Epithelial cell of proximal tubule (primary cell): Measurements from ENCODE around the gene CSRP3. TPM values are rescaled to one million over a fixed set of nuclear protein-coding genes. Genes with fewer than 3 reads are reported as not detected.

ENCODE experiments used
- DNase-seq: peaks from one replicate; pipeline ENCODE4 v3.0.0-alpha.2; 2011; ENCODE audit warnings: low read depth
- H3K4me3 ChIP-seq: 2 replicates; pipeline ENCODE4 v1.5.1; 2011; ENCODE audit warnings: low read depth, mild to moderate bottlenecking, low read length
- total RNA-seq: library from RNA; depleted of rRNA; stranded (reverse); fragments of >200 nt; gene quantifications from 2 replicates; pipeline ENCODE4 v1.2.3, GENCODE V29; 2015
- TF ChIP-seq, protein P1 (sequence below): conservative IDR thresholded peaks from 2 replicates; pipeline ENCODE4 v1.5.1; 2012; ENCODE audit warnings: low read depth, mild to moderate bottlenecking, low read length

CSRP3 gene
- total RNA-seq, 1 donor from 2014 or later: not detected

DNA sequence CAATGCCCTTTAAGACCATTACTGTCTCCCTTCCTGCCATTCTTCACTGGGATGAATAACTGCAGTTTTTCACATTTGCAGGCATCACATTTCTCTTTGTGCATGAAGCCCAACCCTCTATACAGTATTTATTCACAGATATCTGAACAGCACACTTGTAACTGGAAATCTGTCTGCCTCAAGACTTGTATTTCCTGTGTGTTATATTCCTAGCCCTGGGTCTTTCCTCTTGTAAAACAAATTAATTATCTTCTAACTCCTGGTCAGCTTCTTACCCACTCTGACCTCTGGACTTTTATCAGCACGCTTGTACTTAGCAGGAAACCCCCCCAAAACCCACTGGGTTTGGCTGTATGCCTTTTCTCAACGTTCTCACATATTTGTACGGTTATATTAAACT is 2.0 kb downstream of the CSRP3 start:
- H3K4me3 ChIP-seq: no peak overlapping the region
- TF ChIP-seq, protein P1, sequence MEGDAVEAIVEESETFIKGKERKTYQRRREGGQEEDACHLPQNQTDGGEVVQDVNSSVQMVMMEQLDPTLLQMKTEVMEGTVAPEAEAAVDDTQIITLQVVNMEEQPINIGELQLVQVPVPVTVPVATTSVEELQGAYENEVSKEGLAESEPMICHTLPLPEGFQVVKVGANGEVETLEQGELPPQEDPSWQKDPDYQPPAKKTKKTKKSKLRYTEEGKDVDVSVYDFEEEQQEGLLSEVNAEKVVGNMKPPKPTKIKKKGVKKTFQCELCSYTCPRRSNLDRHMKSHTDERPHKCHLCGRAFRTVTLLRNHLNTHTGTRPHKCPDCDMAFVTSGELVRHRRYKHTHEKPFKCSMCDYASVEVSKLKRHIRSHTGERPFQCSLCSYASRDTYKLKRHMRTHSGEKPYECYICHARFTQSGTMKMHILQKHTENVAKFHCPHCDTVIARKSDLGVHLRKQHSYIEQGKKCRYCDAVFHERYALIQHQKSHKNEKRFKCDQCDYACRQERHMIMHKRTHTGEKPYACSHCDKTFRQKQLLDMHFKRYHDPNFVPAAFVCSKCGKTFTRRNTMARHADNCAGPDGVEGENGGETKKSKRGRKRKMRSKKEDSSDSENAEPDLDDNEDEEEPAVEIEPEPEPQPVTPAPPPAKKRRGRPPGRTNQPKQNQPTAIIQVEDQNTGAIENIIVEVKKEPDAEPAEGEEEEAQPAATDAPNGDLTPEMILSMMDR: no peak
- no peak for DNase-seq

DNA sequence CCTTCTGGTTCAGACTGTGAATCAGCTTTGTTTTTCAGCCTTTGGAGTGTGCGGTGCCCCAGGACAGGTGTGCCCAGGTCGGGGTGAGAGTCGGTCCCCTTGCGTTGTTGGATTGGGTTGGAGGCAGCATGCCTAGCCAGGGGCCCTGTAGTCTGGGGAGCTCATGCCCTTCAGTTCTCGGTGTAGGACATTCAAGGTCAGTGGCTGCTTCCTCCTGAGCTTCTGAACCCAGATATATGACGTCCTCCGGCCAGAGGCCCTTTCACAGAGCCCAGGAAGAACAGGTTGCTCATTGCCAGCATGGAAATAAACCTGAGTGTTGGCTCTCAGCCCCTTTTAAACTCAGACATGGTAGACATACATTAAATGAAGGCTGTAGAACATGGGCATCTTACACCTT is 2.7 kb downstream of the CSRP3 start:
- no peak for DNase-seq
- TF ChIP-seq, protein P1: no peak
- H3K4me3 ChIP-seq: no peak overlapping the region

DNA sequence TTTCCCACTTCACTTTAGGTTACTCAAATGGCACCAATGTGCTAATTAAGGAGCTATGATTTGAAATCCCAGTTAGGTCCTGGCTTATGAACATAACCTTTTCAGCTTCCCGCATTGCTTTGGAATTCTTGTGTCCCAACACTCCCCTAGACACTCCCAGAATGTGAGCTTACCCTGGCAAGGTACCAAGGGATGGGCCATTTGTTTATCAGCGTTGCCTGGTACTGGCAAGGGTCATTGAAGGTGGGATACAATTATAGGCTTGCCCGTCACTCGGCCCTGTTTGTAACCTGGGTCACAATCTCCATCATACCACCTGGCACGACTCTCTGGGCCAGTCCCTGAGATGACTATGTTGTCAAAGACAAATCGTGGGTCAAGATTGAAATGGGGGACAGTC is 5.4 kb downstream of the CSRP3 start:
- no peak overlapping the region for H3K4me3 ChIP-seq
- DNase-seq: no peak
- TF ChIP-seq, protein P1: no peak

DNA sequence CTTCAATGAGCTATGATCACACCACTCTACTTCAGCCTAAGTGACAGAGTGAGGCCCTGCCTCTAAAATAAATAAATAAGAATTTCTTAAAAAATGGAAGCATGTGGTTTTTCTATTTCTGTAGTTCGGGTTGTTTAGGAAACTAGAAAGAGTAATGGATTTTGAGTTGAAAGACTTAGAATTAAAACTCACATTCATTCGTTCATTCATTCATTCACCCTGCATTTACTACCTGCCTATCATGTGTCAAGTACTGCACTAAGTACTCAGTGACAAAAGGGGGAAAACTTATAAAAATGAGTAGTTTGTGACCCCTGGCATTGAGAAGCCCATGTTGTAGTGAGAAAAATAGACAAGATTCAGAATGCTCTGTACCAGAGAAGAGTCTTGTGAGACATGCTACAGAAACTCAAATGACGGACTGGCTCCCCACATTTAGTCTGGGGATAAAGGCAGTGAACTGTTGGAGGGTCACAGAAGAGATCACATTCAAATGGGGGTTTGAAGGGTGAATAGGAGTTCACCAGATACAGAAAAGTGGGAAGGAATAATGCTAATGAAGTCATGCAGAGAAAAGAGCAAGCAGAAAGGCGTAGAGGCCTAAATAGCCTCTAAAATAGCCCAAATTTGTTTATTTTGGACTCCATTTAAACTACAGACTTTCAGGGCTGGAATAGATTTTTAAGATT is 7.0 kb downstream of the CSRP3 start:
- DNase-seq: no peak
- no peak overlapping the region for H3K4me3 ChIP-seq
- TF ChIP-seq, protein P1: no peak

DNA sequence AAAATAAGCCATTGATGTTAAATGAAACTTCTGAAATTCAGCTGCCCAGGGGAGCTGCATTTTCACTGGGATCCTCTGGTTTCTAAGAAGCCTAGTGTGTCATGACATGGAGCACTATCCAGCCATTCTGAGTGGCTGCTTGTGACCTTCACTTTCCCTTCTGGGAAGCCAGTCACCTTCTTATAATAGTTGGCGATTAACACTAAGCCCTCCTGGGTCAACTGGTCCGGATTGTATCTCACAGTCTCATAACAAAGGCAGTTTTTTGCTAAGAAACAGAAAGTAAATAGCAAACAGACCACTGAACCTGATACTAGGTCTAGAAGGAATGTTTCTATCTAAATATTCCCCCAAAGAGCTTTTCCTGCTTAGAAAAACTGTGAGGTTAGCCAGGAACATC is 7.9 kb downstream of the CSRP3 start:
- DNase-seq: no peak
- TF ChIP-seq, protein P1: no peak
- no peak overlapping the region for H3K4me3 ChIP-seq

DNA sequence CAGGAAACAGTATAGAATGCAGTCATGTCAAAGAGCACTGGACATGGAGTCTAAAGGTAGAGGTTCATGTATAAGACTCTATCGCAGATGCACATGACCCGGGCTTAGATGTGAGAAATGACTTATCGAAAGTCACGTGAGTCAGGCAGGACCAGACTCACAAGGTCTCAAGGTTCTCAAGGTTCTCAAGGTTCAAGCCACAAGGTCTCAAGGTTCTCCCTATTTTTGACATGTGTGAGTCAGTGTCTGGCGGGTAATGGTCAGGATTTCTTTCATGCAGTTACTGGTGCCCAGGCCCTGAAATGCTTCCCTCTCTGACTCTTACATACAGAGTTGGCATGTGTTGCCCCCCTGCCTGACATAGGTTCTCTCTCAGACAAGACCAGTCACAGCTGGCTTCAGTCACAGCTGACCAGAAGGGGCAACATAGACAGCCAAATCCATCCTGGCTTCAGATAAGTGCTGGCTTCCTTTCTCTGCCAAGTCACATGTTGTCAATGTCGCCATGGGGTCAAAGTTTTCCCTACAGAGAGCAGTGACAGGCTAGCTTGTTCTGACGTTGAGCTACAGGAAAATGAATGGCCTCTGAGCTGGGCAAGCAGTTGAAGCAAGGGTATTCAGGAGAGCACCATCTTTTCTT is 10.1 kb downstream of the CSRP3 start:
- TF ChIP-seq, protein P1: no peak
- DNase-seq: no peak
- H3K4me3 ChIP-seq: no peak overlapping the region

DNA sequence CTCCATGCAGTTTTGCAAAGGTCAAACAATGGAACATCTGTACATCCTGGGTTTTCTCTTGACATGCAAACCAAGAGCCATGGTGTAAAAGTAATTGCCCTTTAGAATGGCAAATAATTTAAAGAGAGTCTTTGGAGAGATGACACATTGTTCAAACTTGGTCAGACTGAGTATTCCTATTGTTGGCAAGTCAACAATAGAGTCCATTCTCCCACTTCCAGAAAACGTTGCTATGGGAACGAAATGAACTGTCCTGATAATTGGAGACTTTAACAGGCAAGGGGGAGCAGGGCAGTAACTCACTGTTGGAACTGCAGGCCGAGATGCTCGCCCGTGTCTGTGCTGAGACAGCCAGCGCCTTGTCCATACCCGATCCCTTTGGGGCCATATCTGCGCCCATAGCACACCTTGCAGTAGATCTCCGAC is 13.9 kb downstream of the CSRP3 start:
- H3K4me3 ChIP-seq: no peak overlapping the region
- TF ChIP-seq, protein P1: no peak
- DNase-seq: no peak
